Trophoblast cell (in vitro differentiated cells and primary cell): ENCODE results near the gene CCNC.

ENCODE experiments used
- DNase-seq, 2 donors: peaks; one replicate each; pipeline ENCODE4 v3.0.0-alpha.2; 2016
- H2AFZ ChIP-seq: 2 replicates; pipeline ENCODE4 v1.6.1; 2013; ENCODE audit warnings: low read length, moderate library complexity, mild to moderate bottlenecking; ENCODE audit not compliant: insufficient read depth, poor library complexity
- H2AK5ac ChIP-seq: 2 replicates; pipeline ENCODE4 v1.6.1; 2013; ENCODE audit warnings: mild to moderate bottlenecking, low read length
- H2BK120ac ChIP-seq: 2 replicates; pipeline ENCODE4 v1.6.1; 2013; ENCODE audit warnings: low read length, mild to moderate bottlenecking, moderate library complexity; ENCODE audit not compliant: insufficient read depth, poor library complexity
- H2BK12ac ChIP-seq: 2 replicates; pipeline ENCODE4 v1.6.1; 2013; ENCODE audit warnings: mild to moderate bottlenecking, low read length, moderate library complexity
- H2BK5ac ChIP-seq: 2 replicates; pipeline ENCODE4 v1.6.1; 2013; ENCODE audit warnings: low read length, low read depth, moderate library complexity, mild to moderate bottlenecking; ENCODE audit not compliant: poor library complexity
- H3K14ac ChIP-seq: 2 replicates; pipeline ENCODE4 v1.6.1; 2013; ENCODE audit warnings: mild to moderate bottlenecking, low read length
- H3K18ac ChIP-seq: 2 replicates; pipeline ENCODE4 v1.6.1; 2013; ENCODE audit warnings: mild to moderate bottlenecking, low read length
- H3K23ac ChIP-seq: 2 replicates; pipeline ENCODE4 v1.6.1; 2013; ENCODE audit warnings: low read length
- H3K27ac ChIP-seq: 2 replicates; pipeline ENCODE4 v1.5.1; 2013; ENCODE audit warnings: low read depth, mild to moderate bottlenecking, inconsistent platforms, low read length, moderate library complexity
- H3K27me3 ChIP-seq: 2 replicates; pipeline ENCODE4 v1.6.1; 2013; ENCODE audit warnings: inconsistent platforms, mild to moderate bottlenecking, low read length, moderate library complexity; ENCODE audit not compliant: insufficient read depth
- H3K36me3 ChIP-seq, 2 experiments: 1 replicate in 1 of 2; 2 replicates in 1 of 2; pipeline ENCODE4 v1.6.1; 2013; ENCODE audit warnings: low read length in 2 of 2, mild to moderate bottlenecking in 2 of 2, moderate library complexity in 1 of 2; ENCODE audit not compliant: insufficient read depth in 2 of 2, control insufficient read depth in 1 of 2
- H3K4ac ChIP-seq: 2 replicates; pipeline ENCODE4 v1.6.1; 2013; ENCODE audit warnings: low read depth, mild to moderate bottlenecking, low read length, moderate library complexity
- H3K4me1 ChIP-seq, 2 experiments: 1 replicate in 1 of 2; 2 replicates in 1 of 2; pipeline ENCODE4 v1.6.1; 2013; ENCODE audit warnings: low read length in 2 of 2, mild to moderate bottlenecking in 2 of 2, moderate library complexity in 1 of 2; ENCODE audit not compliant: insufficient read depth in 2 of 2, control insufficient read depth in 1 of 2
- H3K4me2 ChIP-seq: 2 replicates; pipeline ENCODE4 v1.6.1; 2013; ENCODE audit warnings: inconsistent platforms, mild to moderate bottlenecking, low read length, moderate library complexity
- H3K4me3 ChIP-seq: 2 replicates; pipeline ENCODE4 v1.5.1; 2013; ENCODE audit warnings: mild to moderate bottlenecking, low read depth, low read length, inconsistent platforms
- H3K79me1 ChIP-seq: one replicate; pipeline ENCODE4 v1.6.1; 2013; ENCODE audit warnings: low read length
- H3K79me2 ChIP-seq: 2 replicates; pipeline ENCODE4 v1.6.1; 2013; ENCODE audit warnings: low read length, mild to moderate bottlenecking; ENCODE audit not compliant: control insufficient read depth, insufficient read depth, poor library complexity
- H3K9ac ChIP-seq: 2 replicates; pipeline ENCODE4 v1.6.1; 2013; ENCODE audit warnings: mild to moderate bottlenecking, low read length
- H3K9me3 ChIP-seq: 2 replicates; pipeline ENCODE4 v1.6.1; 2013; ENCODE audit warnings: low read depth, mild to moderate bottlenecking, control low read depth, inconsistent platforms, low read length; ENCODE audit not compliant: insufficient read depth
- H4K12ac ChIP-seq: 2 replicates; pipeline ENCODE4 v1.6.1; 2013; ENCODE audit warnings: low read depth, mild to moderate bottlenecking, low read length, moderate library complexity
- H4K8ac ChIP-seq: 2 replicates; pipeline ENCODE4 v1.6.1; 2013; ENCODE audit warnings: low read depth, mild to moderate bottlenecking, low read length, moderate library complexity
- H4K91ac ChIP-seq: one replicate; pipeline ENCODE4 v1.6.1; 2013; ENCODE audit warnings: low read depth, mild to moderate bottlenecking, low read length, moderate library complexity
- WGBS: extraction: QIAGEN DNeasy Blood & Tissue Kit; methylation state at CpG from one replicate; pipeline ENCODE4 v1.1.7; 2013; ENCODE audit warnings: missing lambda C conversion rate; ENCODE audit not compliant: insufficient read length, insufficient coverage; ENCODE audit errors: extremely low coverage; 5-methylcytosine and 5-hydroxymethylcytosine counted together

The CCNC gene

GRCh38 chr6:99550046-99550748 lies 18.3 kb downstream of the CCNC start:
- Histone ChIP-seq H3K4me2 (no peak overlapping the region), H2AFZ (no peak overlapping the region), H3K27ac (no peak overlapping the region), H3K36me3 (peaks cover 8 to 13% of the 10 kb centered on the region in 2 experiments), H3K79me2 (no peaks in the 10 kb centered on the region), H2BK120ac (no peak overlapping the region), H3K9ac (no peak overlapping the region), H3K79me1 (no peaks in the 10 kb centered on the region), H4K91ac (no peak overlapping the region), H3K9me3 (no peaks in the 10 kb centered on the region), H3K4me3 (no peak overlapping the region), H3K23ac (no peak overlapping the region), H4K12ac (no peak overlapping the region), H2AK5ac (no peak overlapping the region), H2BK12ac (no peak overlapping the region), H4K8ac (no peak overlapping the region), H3K27me3 (no peaks in the 10 kb centered on the region), H3K18ac (no peak overlapping the region), H3K4me1 (no peaks in the 10 kb centered on the region), H2BK5ac (no peak overlapping the region), H3K14ac (no peak overlapping the region), H3K4ac (no peak overlapping the region)
- no peak for DNase-seq
- no CpG with 5 or more reads among the region's 3 CpGs for WGBS

- no peaks in the 10 kb centered on the region for H3K79me2 ChIP-seq
- H3K4me1 ChIP-seq: no peaks in the 10 kb centered on the region
- no peak overlapping the region for H2BK12ac ChIP-seq
- no peak overlapping the region for H3K27ac ChIP-seq
- whole genome bisulfite sequencing: no CpG with 5 or more reads among the region's 4 CpGs
- no peak for DNase-seq
- no peaks in the 10 kb centered on the region for H3K79me1 ChIP-seq
- H3K9ac ChIP-seq: no peak overlapping the region
- no peak overlapping the region for H3K23ac ChIP-seq
- H3K9me3 ChIP-seq: no peaks in the 10 kb centered on the region
- no peak overlapping the region for H3K4ac ChIP-seq
- H3K36me3 ChIP-seq: peaks cover 8 to 15% of the 10 kb centered on the region in 2 experiments
- no peak overlapping the region for H4K12ac ChIP-seq
- no peak overlapping the region for H3K14ac ChIP-seq
- no peaks in the 10 kb centered on the region for H3K27me3 ChIP-seq
- no peak overlapping the region for H2BK120ac ChIP-seq
- no peak overlapping the region for H3K18ac ChIP-seq
- H3K4me3 ChIP-seq: no peak overlapping the region
- no peak overlapping the region for H2AK5ac ChIP-seq
- no peak overlapping the region for H2AFZ ChIP-seq
- H2BK5ac ChIP-seq: no peak overlapping the region
- no peak overlapping the region for H4K91ac ChIP-seq
- H3K4me2 ChIP-seq: no peak overlapping the region
- H4K8ac ChIP-seq: no peak overlapping the region
Measured at GRCh38 chr6:99548706-99549105, 19.8 kb downstream of the CCNC start.

- Histone ChIP-seq H4K91ac (no peak overlapping the region), H3K79me2 (no peaks in the 10 kb centered on the region), H2AFZ (no peak overlapping the region)
Measured at GRCh38 chr6:99547526-99547925, 20.9 kb downstream of the CCNC start.

GRCh38 chr6:99545442-99545841 lies 23.0 kb downstream of the CCNC start:
- Histone ChIP-seq H2AFZ (no peak overlapping the region), H3K79me1 (no peaks in the 10 kb centered on the region), H3K14ac (no peak overlapping the region), H2BK5ac (no peak overlapping the region), H3K27ac (no peak overlapping the region), H3K23ac (no peak overlapping the region), H3K4me1 (no peaks in the 10 kb centered on the region), H3K4ac (no peak overlapping the region), H3K9ac (no peak overlapping the region), H2BK120ac (no peak overlapping the region), H4K12ac (no peak overlapping the region), H3K27me3 (no peaks in the 10 kb centered on the region), H4K91ac (no peak overlapping the region), H3K4me2 (no peak overlapping the region), H3K36me3 (peaks cover 9 to 18% of the 10 kb centered on the region in 2 experiments), H3K79me2 (no peaks in the 10 kb centered on the region), H4K8ac (no peak overlapping the region), H2AK5ac (no peak overlapping the region), H3K9me3 (no peaks in the 10 kb centered on the region), H3K4me3 (no peak overlapping the region), H3K18ac (no peak overlapping the region), H2BK12ac (no peak overlapping the region)
- no peak for DNase-seq
- no CpG with 5 or more reads among the region's 1 CpG for WGBS

More at GRCh38 chr6:99547526-99547925, 20.9 kb downstream of the CCNC start:
- H2BK120ac ChIP-seq: no peak overlapping the region
- H2AK5ac ChIP-seq: no peak overlapping the region
- H3K4me1 ChIP-seq: no peaks in the 10 kb centered on the region
- no peak overlapping the region for H3K18ac ChIP-seq
- peak; percentile 90 to 97 for DNase-seq
- H3K4ac ChIP-seq: no peak overlapping the region
- H2BK5ac ChIP-seq: no peak overlapping the region
- H3K9me3 ChIP-seq: no peaks in the 10 kb centered on the region
- no peak overlapping the region for H3K4me2 ChIP-seq
- no peak overlapping the region for H4K8ac ChIP-seq
- no peaks in the 10 kb centered on the region for H3K79me1 ChIP-seq
- no peak overlapping the region for H3K9ac ChIP-seq
- no peak overlapping the region for H3K14ac ChIP-seq
- no peaks in the 10 kb centered on the region for H3K27me3 ChIP-seq
- H3K27ac ChIP-seq: no peak overlapping the region
- H3K4me3 ChIP-seq: no peak overlapping the region
- H4K12ac ChIP-seq: no peak overlapping the region
- peaks cover 5 to 15% of the 10 kb centered on the region in 2 experiments for H3K36me3 ChIP-seq
- no peak overlapping the region for H2BK12ac ChIP-seq
- no CpG with 5 or more reads among the region's 4 CpGs for WGBS
- H3K23ac ChIP-seq: no peak overlapping the region
